ENCODE results near the gene KHDRBS2. TPM values are rescaled to one million over a fixed set of nuclear protein-coding genes. Genes with fewer than 3 reads are reported as not detected.

The KHDRBS2 gene
- total RNA-seq: not detected

DNA sequence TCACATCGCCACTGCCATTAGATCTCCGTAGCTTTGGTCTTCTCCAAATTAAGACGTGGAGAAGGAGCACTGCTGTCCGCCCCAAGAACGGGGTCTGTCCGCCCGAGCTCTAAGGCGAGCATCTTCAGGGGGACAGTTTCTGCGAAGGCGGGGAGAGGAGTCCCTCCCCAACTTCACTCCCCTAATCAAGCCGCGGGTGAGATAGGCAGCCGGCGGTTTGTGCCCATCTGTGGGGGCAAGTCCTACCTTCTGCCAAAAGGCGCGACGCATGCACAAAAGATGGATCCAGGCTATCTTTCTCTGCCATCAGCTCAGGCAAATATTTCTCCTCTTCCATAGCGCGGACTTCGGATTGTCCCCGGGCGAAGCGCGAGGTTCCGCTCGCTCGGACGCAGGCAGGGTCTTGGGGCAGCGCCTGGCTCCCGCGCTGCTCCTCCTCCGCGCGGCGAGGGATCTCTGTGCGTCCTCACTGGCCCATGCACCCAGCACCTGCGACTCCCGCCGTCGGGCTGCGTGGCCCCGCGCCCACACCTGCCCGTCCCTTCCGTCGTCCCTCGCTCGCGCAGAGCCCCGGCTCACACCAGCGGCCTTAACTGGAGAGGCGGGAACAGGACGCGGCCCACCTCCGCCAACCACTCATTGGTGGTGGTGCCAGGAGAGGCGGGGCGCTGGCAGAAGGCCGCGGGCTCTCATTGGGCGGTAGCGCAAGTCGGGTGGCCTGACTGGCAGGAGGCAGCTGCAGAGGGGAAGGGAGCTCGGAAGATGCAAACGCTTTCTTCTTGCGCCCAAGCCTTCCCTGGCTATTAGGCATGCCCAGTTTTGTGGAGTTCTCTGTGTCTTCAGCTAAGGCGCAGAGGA is at the start of gene KHDRBS2:
TSS of gene KHDRBS2 (minus strand) at position 614 of the 858 bp plus-strand sequence.
- no peak within 1 kb of the TSS for H3K27ac Mint-ChIP-seq
- H3K4me1 Mint-ChIP-seq: no peaks in the 10 kb centered on the region
- no peak for ATAC-seq (replicated peaks)

DNA sequence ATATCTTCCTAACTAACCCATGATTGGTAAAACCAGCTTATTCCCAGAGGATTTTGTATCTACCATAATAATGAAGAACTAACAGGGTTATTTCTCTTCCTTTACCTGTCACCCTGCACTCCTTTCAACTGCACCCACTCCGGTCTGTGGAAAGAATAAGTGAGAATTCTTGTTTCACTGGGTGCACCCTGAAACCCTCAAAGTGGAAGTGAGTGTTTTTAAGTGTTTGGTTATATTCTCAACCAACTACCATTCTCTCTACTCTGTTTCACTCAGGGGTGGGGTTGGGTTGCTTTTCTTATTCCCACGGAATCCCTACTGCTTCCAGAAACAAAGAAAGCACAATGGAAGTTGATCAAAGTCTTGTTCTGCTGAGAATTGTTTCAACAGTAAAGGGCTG is 42.6 kb upstream of the KHDRBS2 start:
- no peaks in the 10 kb centered on the region for H3K27me3 Mint-ChIP-seq
- peaks cover 25% of the 10 kb centered on the region for H3K9me3 Mint-ChIP-seq
- H3K4me3 Mint-ChIP-seq: no peak overlapping the region
- no peak overlapping the region for H3K27ac Mint-ChIP-seq
- ATAC-seq (replicated peaks): no peak
- no peaks in the 10 kb centered on the region for H3K4me1 Mint-ChIP-seq
- H3K36me3 Mint-ChIP-seq (ENCODE audit: low read depth): no peaks in the 10 kb centered on the region

More for the DNA sequence above, at the start of gene KHDRBS2:
- Mint-ChIP-seq H3K4me3 (no peak within 1 kb of the TSS), H3K9me3 (peaks cover 4% of the 10 kb centered on the region), H3K27me3 (peaks cover 5% of the 10 kb centered on the region), H3K36me3 (ENCODE audit: low read depth) (no peaks in the 10 kb centered on the region)

DNA sequence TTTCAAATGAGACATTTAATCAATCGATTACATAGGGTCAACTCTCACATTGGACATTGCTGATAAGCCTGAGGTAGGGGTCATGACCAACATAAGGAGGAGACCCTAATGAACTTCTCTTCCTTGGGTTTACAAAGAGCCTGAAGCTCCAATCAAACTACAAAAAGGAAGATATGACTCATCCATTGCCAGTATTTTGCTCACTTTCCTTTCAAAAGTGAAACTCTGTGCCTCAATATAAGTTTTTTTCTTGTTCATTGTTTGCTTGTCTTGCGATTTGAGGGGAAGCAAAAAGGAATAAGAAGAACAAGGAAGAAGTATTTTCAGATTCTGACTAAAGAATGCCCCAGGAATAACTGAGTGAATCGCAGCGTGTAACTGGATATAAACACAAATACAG is 38.8 kb upstream of the KHDRBS2 start:
- no peaks in the 10 kb centered on the region for H3K36me3 Mint-ChIP-seq (ENCODE audit: low read depth)
- H3K4me1 Mint-ChIP-seq: no peaks in the 10 kb centered on the region
- no peak overlapping the region for H3K27ac Mint-ChIP-seq
- no peaks in the 10 kb centered on the region for H3K27me3 Mint-ChIP-seq
- H3K9me3 Mint-ChIP-seq: peaks cover 28% of the 10 kb centered on the region
- ATAC-seq (replicated peaks): no peak
- H3K4me3 Mint-ChIP-seq: no peak overlapping the region

DNA sequence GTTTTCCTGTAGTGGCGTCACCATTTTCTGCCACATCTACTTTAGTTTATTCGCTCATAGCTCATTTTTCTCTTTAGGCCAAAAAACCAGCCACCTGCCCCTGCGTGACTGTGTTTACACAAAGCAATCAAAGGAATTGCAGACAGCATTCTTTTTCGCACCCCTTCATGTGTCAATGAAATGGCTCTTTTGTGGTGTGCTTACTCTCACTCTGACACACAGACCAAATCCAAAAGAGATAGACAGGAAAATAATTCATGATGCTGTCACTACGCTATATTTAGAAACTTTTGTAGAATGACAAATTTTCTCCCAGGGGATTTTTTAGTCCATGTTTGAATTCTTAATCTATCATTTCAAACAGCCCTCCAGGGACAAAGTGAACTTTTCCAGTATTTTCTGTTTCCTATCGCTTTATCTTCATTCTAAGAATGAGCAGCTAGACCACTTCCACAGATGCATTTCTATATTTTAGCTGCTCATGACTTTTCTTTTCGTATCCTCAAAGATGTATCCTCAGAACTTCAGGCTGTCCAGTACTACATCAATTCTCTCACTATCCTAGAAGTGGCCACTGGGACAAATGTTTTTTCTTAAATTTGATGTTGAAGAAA is 37.9 kb upstream of the KHDRBS2 start:
- no peaks in the 10 kb centered on the region for H3K4me1 Mint-ChIP-seq
- ATAC-seq (replicated peaks): no peak

DNA sequence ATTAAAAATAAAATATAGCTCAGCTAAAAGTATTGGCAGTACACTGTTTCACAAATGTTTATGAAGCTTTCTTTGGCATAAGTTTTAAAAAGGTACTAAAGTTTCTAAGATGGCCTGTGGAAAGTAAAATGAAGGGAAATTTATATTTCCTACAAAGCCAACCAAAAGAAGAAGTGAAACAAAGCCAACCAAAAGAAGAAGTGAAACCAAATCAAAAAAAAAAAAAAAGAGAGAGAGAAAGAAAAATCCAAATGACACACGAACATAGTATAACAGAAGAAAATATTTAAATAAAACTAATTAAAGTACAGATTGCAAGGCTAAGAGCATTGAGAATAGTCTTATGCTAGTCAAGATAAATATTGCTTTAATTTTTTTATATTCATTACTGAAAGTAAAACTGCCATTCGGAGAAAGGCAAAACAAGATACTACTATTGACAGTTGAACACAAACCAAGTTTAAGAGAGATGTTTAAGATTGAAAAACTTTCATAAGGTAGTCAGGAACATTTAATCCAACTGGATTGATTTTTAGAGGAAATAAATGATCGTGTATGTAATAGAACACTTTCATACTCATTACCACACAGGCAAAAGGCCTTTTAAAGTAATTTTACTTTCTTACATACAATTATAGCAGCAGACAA is 12.8 kb upstream of the KHDRBS2 start:
- Mint-ChIP-seq H3K27me3 (no peaks in the 10 kb centered on the region), H3K4me3 (no peak overlapping the region), H3K36me3 (ENCODE audit: low read depth) (no peaks in the 10 kb centered on the region), H3K4me1 (no peaks in the 10 kb centered on the region), H3K9me3 (peaks cover 7% of the 10 kb centered on the region), H3K27ac (no peak overlapping the region)
- no peak for ATAC-seq (replicated peaks)

More for the DNA sequence above, 37.9 kb upstream of the KHDRBS2 start:
- Mint-ChIP-seq H3K36me3 (ENCODE audit: low read depth) (no peaks in the 10 kb centered on the region), H3K4me3 (no peak overlapping the region), H3K9me3 (peaks cover 28% of the 10 kb centered on the region), H3K27me3 (no peaks in the 10 kb centered on the region), H3K27ac (no peak overlapping the region)

DNA sequence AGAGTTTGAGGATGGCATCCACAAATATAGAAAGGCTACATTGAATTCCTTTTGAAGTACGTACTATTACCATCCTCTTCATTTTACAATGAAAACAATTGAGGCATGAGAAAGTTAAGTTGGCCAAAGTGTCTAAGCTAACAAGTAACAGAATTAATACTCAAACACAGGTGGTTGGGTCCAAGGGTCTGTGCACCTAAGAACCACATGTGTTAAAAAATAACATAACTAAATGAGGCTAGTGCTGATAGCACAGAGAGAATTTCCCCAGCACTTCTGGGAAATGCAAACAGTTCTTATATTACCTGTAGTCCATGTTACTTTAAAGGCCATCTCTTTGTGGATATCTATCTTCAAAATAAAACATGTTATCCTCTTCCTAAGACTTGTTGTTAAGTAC is 10.5 kb upstream of the KHDRBS2 start:
- Mint-ChIP-seq H3K36me3 (ENCODE audit: low read depth) (no peaks in the 10 kb centered on the region), H3K27ac (no peak overlapping the region), H3K9me3 (peaks cover 4% of the 10 kb centered on the region), H3K4me1 (no peaks in the 10 kb centered on the region), H3K4me3 (no peak overlapping the region), H3K27me3 (no peaks in the 10 kb centered on the region)
- no peak for ATAC-seq (replicated peaks)

DNA sequence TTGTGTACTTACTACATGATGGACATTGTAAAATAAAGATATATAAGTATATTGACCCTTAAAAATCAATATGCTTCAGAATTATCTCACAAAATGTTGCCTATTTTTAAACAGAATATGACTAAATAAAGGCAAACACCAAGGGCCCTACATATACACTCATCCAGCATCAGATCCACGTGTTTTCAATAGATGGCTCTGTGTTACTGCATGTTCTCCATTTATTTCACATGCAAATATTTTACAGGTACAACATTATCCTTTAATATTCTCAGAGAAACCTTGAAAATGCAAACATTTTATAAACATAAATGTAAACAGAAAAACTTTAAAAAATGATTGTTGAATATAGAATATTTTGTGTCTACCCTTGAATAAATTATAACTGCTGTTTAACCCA is 2.9 kb upstream of the KHDRBS2 start:
- Mint-ChIP-seq H3K4me3 (no peak overlapping the region), H3K27ac (no peak overlapping the region), H3K36me3 (ENCODE audit: low read depth) (no peaks in the 10 kb centered on the region), H3K4me1 (no peaks in the 10 kb centered on the region), H3K9me3 (peaks cover 4% of the 10 kb centered on the region), H3K27me3 (peaks cover 5% of the 10 kb centered on the region)
- no peak for ATAC-seq (replicated peaks)

DNA sequence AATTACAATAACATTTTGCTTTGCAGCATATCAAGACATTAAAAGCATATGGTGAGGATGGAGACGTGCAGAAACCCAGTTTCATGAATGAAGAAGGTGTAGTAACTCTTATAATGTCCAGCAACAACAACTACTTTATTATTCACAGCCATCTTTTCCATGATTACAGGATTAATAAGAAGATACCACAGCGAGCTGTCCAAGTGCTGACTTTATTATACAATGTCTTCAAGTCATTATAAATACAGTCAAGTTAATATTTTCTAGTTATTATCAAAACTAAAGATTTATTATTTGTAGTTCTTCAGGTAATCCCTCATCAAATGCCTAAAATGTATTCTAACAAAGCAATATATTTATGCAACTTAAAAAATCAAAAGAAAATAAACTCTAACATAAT is 2.5 kb upstream of the KHDRBS2 start:
- Mint-ChIP-seq H3K36me3 (ENCODE audit: low read depth) (no peaks in the 10 kb centered on the region), H3K27me3 (peaks cover 5% of the 10 kb centered on the region), H3K4me1 (no peaks in the 10 kb centered on the region), H3K9me3 (peaks cover 4% of the 10 kb centered on the region), H3K4me3 (no peak overlapping the region), H3K27ac (no peak overlapping the region)
- ATAC-seq (replicated peaks): no peak

DNA sequence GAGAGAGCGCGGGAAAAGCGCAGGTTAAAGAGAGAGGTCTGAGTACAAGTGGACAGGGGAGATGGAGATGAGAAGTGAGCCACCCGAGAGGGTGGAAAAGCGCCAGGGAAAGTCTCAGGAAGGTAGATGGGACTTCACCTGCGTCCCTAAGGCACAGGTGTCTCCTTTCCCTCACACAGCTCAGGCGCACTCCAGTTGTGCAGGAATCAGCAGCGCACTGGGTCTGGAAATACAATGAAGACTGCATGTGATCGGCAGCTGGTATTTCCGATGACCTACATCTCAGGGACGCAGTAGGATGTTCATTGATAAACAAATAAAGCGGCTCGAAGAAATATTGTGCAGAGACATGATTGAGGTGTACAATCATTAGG is 432 bp upstream of the KHDRBS2 start:
- H3K27ac Mint-ChIP-seq: no peak overlapping the region
- no peak for ATAC-seq (replicated peaks)

DNA sequence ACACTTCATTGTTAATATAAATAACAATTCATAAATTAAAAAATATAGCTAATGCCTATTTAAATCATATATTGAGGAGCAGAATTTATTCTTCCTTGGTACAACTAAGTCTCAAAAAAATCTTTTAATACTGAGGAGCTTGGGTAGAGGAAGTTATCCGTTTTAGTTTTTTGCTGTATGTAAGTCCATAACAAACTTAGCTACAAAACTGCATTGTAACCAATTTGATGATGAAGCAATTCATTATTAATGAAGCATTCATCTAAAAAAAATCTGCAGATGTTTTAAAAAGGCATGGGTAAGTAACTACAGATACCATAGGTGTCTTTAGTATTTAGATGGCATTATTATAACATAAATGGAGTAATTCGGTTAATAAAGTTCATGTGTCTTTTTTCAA is 1.3 kb downstream of the KHDRBS2 start:
- Mint-ChIP-seq H3K27me3 (peaks cover 5% of the 10 kb centered on the region), H3K9me3 (peaks cover 4% of the 10 kb centered on the region), H3K4me3 (no peak overlapping the region), H3K36me3 (ENCODE audit: low read depth) (no peaks in the 10 kb centered on the region), H3K4me1 (no peaks in the 10 kb centered on the region), H3K27ac (no peak overlapping the region)
- no peak for ATAC-seq (replicated peaks)

More for the DNA sequence above, 432 bp upstream of the KHDRBS2 start:
- Mint-ChIP-seq H3K4me1 (no peaks in the 10 kb centered on the region), H3K36me3 (ENCODE audit: low read depth) (no peaks in the 10 kb centered on the region), H3K9me3 (peaks cover 4% of the 10 kb centered on the region), H3K27me3 (peaks cover 5% of the 10 kb centered on the region), H3K4me3 (no peak overlapping the region)

DNA sequence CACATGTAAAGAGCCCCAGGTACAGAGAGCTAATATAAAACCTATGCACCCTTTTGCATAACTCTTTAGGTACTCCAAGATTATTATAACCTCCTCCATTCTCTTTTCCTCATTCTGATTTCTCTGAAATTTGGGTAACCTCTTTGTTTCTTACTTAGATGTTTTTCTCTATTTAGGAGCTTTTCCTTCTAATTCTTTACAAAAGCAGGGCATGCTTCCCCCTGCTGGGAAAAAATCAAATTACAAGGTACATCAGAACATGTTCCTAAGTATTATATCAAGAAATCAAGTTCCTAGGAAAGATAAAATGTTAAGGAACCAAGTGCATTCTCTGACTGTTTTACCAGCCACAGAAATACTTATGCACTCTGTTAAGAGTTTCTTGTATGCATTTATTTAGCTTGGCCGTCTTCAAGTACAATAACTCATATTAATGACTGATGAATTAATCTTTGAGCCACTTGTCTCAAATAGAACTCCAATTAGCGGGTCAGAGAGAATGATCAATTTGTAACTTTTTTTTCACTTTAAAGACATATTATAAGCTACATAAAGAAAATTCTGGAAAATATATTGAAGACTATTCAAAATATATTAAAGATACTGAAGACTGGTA is 2.1 kb downstream of the KHDRBS2 start:
- Mint-ChIP-seq H3K4me1 (no peaks in the 10 kb centered on the region), H3K27me3 (peaks cover 5% of the 10 kb centered on the region)
- ATAC-seq (replicated peaks): no peak

DNA sequence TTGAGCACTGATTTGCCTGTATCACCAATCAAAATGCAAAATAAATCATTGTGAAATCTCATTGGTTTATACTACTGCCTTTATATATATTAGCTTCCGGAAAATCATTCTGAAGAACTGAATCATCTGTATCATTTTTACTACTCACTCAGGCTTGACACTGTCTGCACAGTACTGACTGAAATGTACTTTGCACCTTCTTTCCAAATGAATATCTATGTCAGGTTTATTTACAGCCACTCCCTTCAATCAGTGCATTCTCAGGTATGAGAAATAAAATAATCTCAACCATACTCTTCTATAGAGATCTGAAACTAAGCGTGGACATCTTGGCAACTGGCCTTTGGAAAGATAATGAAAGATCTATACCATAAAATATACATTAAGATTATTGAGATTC is 2.7 kb downstream of the KHDRBS2 start:
- Mint-ChIP-seq H3K27ac (no peak overlapping the region), H3K9me3 (peaks cover 4% of the 10 kb centered on the region), H3K36me3 (ENCODE audit: low read depth) (no peaks in the 10 kb centered on the region), H3K4me1 (no peaks in the 10 kb centered on the region), H3K4me3 (no peak overlapping the region), H3K27me3 (peaks cover 5% of the 10 kb centered on the region)
- no peak for ATAC-seq (replicated peaks)

More for the DNA sequence above, 2.1 kb downstream of the KHDRBS2 start:
- H3K27ac Mint-ChIP-seq: no peak overlapping the region
- H3K36me3 Mint-ChIP-seq (ENCODE audit: low read depth): no peaks in the 10 kb centered on the region
- peaks cover 4% of the 10 kb centered on the region for H3K9me3 Mint-ChIP-seq
- no peak overlapping the region for H3K4me3 Mint-ChIP-seq

DNA sequence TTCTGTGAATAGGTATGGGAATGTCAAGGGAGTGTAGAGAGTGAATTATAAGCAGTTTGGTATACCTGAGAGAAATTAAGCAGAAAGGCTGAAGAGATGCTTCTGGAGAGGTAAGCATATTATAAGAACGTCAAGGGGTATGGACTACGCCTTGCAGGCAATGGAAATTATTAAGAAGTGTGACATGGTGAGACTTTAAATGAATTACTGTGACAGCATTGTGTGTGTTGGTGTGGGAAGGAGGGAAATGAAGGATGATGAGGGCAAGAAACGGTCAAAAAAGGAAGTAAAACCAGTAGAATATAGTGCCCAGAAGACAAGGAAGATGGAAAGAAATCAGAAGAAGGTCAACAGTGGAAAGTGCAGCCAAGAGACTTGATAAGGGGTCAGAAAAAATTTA is 5.9 kb downstream of the KHDRBS2 start:
- no peak for ATAC-seq (replicated peaks)
- no peaks in the 10 kb centered on the region for H3K36me3 Mint-ChIP-seq (ENCODE audit: low read depth)
- no peak overlapping the region for H3K27ac Mint-ChIP-seq
- no peaks in the 10 kb centered on the region for H3K4me1 Mint-ChIP-seq
- H3K4me3 Mint-ChIP-seq: no peak overlapping the region
- peaks cover under 1% of the 10 kb centered on the region for H3K27me3 Mint-ChIP-seq
- peaks cover 3% of the 10 kb centered on the region for H3K9me3 Mint-ChIP-seq

DNA sequence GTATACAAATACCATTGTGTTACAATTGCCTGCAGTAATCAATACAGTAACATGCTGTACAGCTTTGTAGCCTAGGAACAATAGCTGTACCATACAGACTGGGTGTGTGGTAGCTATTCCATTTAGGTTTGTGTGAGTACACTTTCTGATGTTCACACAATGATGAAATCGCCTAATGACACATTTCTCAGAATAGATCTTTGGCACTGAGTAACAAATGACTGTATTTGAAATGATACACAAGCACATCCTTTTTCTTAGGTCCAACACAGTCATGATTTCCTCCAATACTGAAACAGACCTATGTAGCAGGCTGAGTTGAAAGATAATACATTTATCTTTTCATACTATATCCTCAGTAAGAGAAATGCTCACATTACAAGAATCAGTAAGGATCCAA is 13.9 kb downstream of the KHDRBS2 start:
- Mint-ChIP-seq H3K4me3 (no peak overlapping the region), H3K4me1 (no peaks in the 10 kb centered on the region), H3K27ac (no peak overlapping the region), H3K9me3 (peaks cover 3% of the 10 kb centered on the region), H3K27me3 (no peaks in the 10 kb centered on the region), H3K36me3 (ENCODE audit: low read depth) (no peaks in the 10 kb centered on the region)
- no peak for ATAC-seq (replicated peaks)

All from activated T-helper 17 cell treated with anti-CD3 and anti-CD28 coated beads, Interleukin-2, amount 50 U/mL, for 72 hours (primary cell).